H1 (cell line): ENCODE results near the gene KYNU.

Source experiments
- CEBPB ChIP-seq: IDR thresholded peaks from 2 replicates; pipeline ENCODE4 v1.6.1; 2012; ENCODE audit warnings: low read depth, low read length
- CTCF ChIP-seq, 3 experiments: IDR thresholded peaks; 1 replicate in 2 of 3; 2 replicates in 1 of 3; pipeline versions ENCODE4 v1.5.1 to v1.6.1; 2011; ENCODE audit warnings: low read length in 3 of 3, mild to moderate bottlenecking in 3 of 3, inconsistent platforms in 2 of 3, low read depth in 1 of 3, moderate library complexity in 1 of 3; ENCODE audit not compliant: insufficient read depth in 1 of 3; ENCODE audit errors: control extremely low read depth in 1 of 3
- POLR2AphosphoS5 ChIP-seq: IDR thresholded peaks from 2 replicates; pipeline ENCODE4 v1.6.1; 2011; ENCODE audit warnings: low read depth, low read length

- TF ChIP-seq CTCF (IDR thresholded peaks at IDR 0.05; ENCODE audit: control extremely low read depth in 1 of 3, insufficient read depth in 1 of 3, low read depth in 1 of 3, low read length in 3 of 3) (no peak), POLR2AphosphoS5 (no peak), CEBPB (no peak)
These were observed 4.2 kb downstream of the KYNU start for GRCh38 chr2:142881619-142882018.
